ENCODE results near the gene FAM200C. TPM values are rescaled to one million over a fixed set of nuclear protein-coding genes. Genes with fewer than 3 reads are reported as not detected.

FAM200C gene
- total and polyA plus RNA-seq, 2 experiments from 2014 or later = 3.0 to 5.3 TPM

- H4K20me1 ChIP-seq (ENCODE audit: insufficient read depth, poor library complexity, severe bottlenecking) = no peaks in the 10 kb centered on the region
- H3K36me3 ChIP-seq (replicated peaks; ENCODE audit: insufficient read depth, low read depth) = no peaks in the 10 kb centered on the region
- WGBS (ENCODE audit: low lambda C conversion rate, missing lambda C conversion rate) = 97% methylated on average over 11 of the region's 14 CpGs
- no peak overlapping the region for H3K4me3 ChIP-seq
- H3K9me3 ChIP-seq (ENCODE audit: low read depth) = no peaks in the 10 kb centered on the region
- H3K4me2 ChIP-seq = no peak overlapping the region
- DNase-seq (ENCODE audit: low spot score) = no peak
- H2AFZ ChIP-seq = no peak overlapping the region
- H3K79me2 ChIP-seq = no peaks in the 10 kb centered on the region
- peaks cover 14% of the 10 kb centered on the region for H3K4me1 ChIP-seq (ENCODE audit: insufficient read depth)
- TF ChIP-seq, protein P1, sequence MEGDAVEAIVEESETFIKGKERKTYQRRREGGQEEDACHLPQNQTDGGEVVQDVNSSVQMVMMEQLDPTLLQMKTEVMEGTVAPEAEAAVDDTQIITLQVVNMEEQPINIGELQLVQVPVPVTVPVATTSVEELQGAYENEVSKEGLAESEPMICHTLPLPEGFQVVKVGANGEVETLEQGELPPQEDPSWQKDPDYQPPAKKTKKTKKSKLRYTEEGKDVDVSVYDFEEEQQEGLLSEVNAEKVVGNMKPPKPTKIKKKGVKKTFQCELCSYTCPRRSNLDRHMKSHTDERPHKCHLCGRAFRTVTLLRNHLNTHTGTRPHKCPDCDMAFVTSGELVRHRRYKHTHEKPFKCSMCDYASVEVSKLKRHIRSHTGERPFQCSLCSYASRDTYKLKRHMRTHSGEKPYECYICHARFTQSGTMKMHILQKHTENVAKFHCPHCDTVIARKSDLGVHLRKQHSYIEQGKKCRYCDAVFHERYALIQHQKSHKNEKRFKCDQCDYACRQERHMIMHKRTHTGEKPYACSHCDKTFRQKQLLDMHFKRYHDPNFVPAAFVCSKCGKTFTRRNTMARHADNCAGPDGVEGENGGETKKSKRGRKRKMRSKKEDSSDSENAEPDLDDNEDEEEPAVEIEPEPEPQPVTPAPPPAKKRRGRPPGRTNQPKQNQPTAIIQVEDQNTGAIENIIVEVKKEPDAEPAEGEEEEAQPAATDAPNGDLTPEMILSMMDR (IDR thresholded peaks at IDR 0.05; ENCODE audit: poor library complexity) = no peak
- TF ChIP-seq EZH2phosphoT487 (IDR thresholded peaks at IDR 0.05; ENCODE audit: low read depth, severe bottlenecking, unreplicated experiment) (no peak), EZH2 (IDR thresholded peaks at IDR 0.05; ENCODE audit: borderline replicate concordance) (no peak)
- H3K27ac ChIP-seq = no peak overlapping the region
- no peaks in the 10 kb centered on the region for H3K9me2 ChIP-seq (replicated peaks; ENCODE audit: insufficient read depth)
- H3K27me3 ChIP-seq = no peaks in the 10 kb centered on the region
Measured at GRCh38 chr5:160354666-160355065, 45.2 kb downstream of the FAM200C start.

- Histone ChIP-seq H3K4me3 (no peak overlapping the region), H3K9me2 (replicated peaks; ENCODE audit: insufficient read depth) (no peaks in the 10 kb centered on the region), H2AFZ (no peak overlapping the region), H3K4me2 (no peak overlapping the region), H3K9me3 (ENCODE audit: low read depth) (no peaks in the 10 kb centered on the region), H3K27me3 (no peaks in the 10 kb centered on the region), H3K36me3 (replicated peaks; ENCODE audit: insufficient read depth, low read depth) (no peaks in the 10 kb centered on the region), H3K79me2 (no peaks in the 10 kb centered on the region), H3K4me1 (ENCODE audit: insufficient read depth) (peaks cover 6% of the 10 kb centered on the region), H3K27ac (no peak overlapping the region), H4K20me1 (ENCODE audit: insufficient read depth, poor library complexity, severe bottlenecking) (no peaks in the 10 kb centered on the region)
- TF ChIP-seq EZH2 (IDR thresholded peaks at IDR 0.05; ENCODE audit: borderline replicate concordance) (no peak), EZH2phosphoT487 (IDR thresholded peaks at IDR 0.05; ENCODE audit: low read depth, severe bottlenecking, unreplicated experiment) (no peak)
- TF ChIP-seq, protein P1 (IDR thresholded peaks at IDR 0.05; ENCODE audit: poor library complexity) = no peak
- 90% methylated on average over 8 of the region's 8 CpGs for WGBS (ENCODE audit: low lambda C conversion rate, missing lambda C conversion rate)
- no peak for DNase-seq (ENCODE audit: low spot score)
Measured at GRCh38 chr5:160353379-160353778, 46.5 kb downstream of the FAM200C start.

GRCh38 chr5:160352308-160352707 lies 47.5 kb downstream of the FAM200C start:
- Histone ChIP-seq H3K27ac (no peak overlapping the region), H3K27me3 (no peaks in the 10 kb centered on the region), H3K4me3 (no peak overlapping the region), H3K9me2 (replicated peaks; ENCODE audit: insufficient read depth) (no peaks in the 10 kb centered on the region), H3K4me2 (no peak overlapping the region), H3K9me3 (ENCODE audit: low read depth) (no peaks in the 10 kb centered on the region), H3K36me3 (replicated peaks; ENCODE audit: insufficient read depth, low read depth) (no peaks in the 10 kb centered on the region), H3K4me1 (ENCODE audit: insufficient read depth) (peaks cover 6% of the 10 kb centered on the region), H3K79me2 (no peaks in the 10 kb centered on the region), H2AFZ (no peak overlapping the region), H4K20me1 (ENCODE audit: insufficient read depth, poor library complexity, severe bottlenecking) (no peaks in the 10 kb centered on the region)
- TF ChIP-seq EZH2 (IDR thresholded peaks at IDR 0.05; ENCODE audit: borderline replicate concordance) = no peak
- TF ChIP-seq, protein P1 (IDR thresholded peaks at IDR 0.05; ENCODE audit: poor library complexity) = no peak
- no peak for TF ChIP-seq EZH2phosphoT487 (IDR thresholded peaks at IDR 0.05; ENCODE audit: low read depth, severe bottlenecking, unreplicated experiment)
- 94% methylated on average over 4 of the region's 4 CpGs for WGBS (ENCODE audit: low lambda C conversion rate, missing lambda C conversion rate)
- no peak for DNase-seq (ENCODE audit: low spot score)

DNA sequence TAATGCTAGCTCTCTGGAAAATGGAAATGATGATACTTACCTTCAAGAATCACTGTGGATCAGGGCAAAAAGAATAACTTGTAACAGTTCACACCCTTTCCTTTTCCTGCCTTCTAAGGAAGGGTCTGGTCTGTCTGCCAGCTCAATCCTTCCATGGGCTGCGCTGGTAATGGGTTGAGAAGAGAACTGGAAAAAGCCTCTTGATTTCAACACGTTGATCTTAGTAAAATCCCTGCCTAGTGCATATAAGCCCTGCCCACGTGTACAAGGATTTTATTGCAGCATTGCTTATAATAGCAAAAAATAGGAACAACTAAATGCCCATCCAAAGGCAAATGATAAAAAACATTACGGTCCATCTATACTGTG lies 49.9 kb downstream of the FAM200C start:
- H3K4me1 ChIP-seq (ENCODE audit: insufficient read depth) = no peaks in the 10 kb centered on the region
- no peak overlapping the region for H3K4me3 ChIP-seq
- DNase-seq (ENCODE audit: low spot score) = no peak
- no peak overlapping the region for H2AFZ ChIP-seq
- no peaks in the 10 kb centered on the region for H3K27me3 ChIP-seq
- no peak for TF ChIP-seq EZH2phosphoT487 (IDR thresholded peaks at IDR 0.05; ENCODE audit: low read depth, severe bottlenecking, unreplicated experiment)
- TF ChIP-seq, protein P1 (IDR thresholded peaks at IDR 0.05; ENCODE audit: poor library complexity) = no peak
- TF ChIP-seq EZH2 (IDR thresholded peaks at IDR 0.05; ENCODE audit: borderline replicate concordance) = no peak
- no peaks in the 10 kb centered on the region for H3K36me3 ChIP-seq (replicated peaks; ENCODE audit: insufficient read depth, low read depth)
- no peak overlapping the region for H3K4me2 ChIP-seq
- 84% methylated on average over 4 of the region's 4 CpGs for WGBS (ENCODE audit: low lambda C conversion rate, missing lambda C conversion rate)
- no peaks in the 10 kb centered on the region for H3K9me2 ChIP-seq (replicated peaks; ENCODE audit: insufficient read depth)
- H4K20me1 ChIP-seq (ENCODE audit: insufficient read depth, poor library complexity, severe bottlenecking) = no peaks in the 10 kb centered on the region
- H3K79me2 ChIP-seq = no peaks in the 10 kb centered on the region
- H3K27ac ChIP-seq = no peak overlapping the region
- H3K9me3 ChIP-seq (ENCODE audit: low read depth) = no peaks in the 10 kb centered on the region

Measured in hepatocyte (in vitro differentiated cells).